NT2/D1 (cell line): ENCODE data around the gene HEMK1.

ENCODE experiments used
- DNase-seq: peaks from one replicate; pipeline ENCODE4 v3.0.0-alpha.2; 2011; ENCODE audit warnings: low read depth, low spot score
- H3K27me3 ChIP-seq: 2 replicates; pipeline ENCODE4 v1.6.0; 2011; ENCODE audit warnings: mild to moderate bottlenecking; ENCODE audit not compliant: insufficient read length, insufficient read depth
- H3K36me3 ChIP-seq: 2 replicates; pipeline ENCODE4 v1.6.1; 2011; ENCODE audit warnings: mild to moderate bottlenecking, low read length, mixed read lengths; ENCODE audit not compliant: insufficient read depth, insufficient read length
- H3K4me1 ChIP-seq: 2 replicates; pipeline ENCODE4 v1.5.1; 2011; ENCODE audit not compliant: insufficient read depth, insufficient read length
- H3K4me3 ChIP-seq: 2 replicates; pipeline ENCODE4 v1.5.1; 2011; ENCODE audit warnings: low read depth; ENCODE audit not compliant: insufficient read length
- H3K9ac ChIP-seq: 2 replicates; pipeline ENCODE4 v1.6.0; 2011; ENCODE audit warnings: low read depth; ENCODE audit not compliant: insufficient read length
- H3K9me3 ChIP-seq: 2 replicates; pipeline ENCODE4 v1.5.1; 2011; ENCODE audit warnings: mild to moderate bottlenecking, low read length; ENCODE audit not compliant: insufficient read depth
- SUZ12 ChIP-seq: IDR thresholded peaks from 2 replicates; pipeline ENCODE4 v1.6.1; 2011; ENCODE audit not compliant: insufficient read length, insufficient read depth; ENCODE audit errors: extremely low read depth
- YY1 ChIP-seq: IDR thresholded peaks from 2 replicates; pipeline ENCODE4 v1.6.1; 2011; ENCODE audit not compliant: insufficient read length, insufficient read depth
- ZNF274 ChIP-seq: IDR thresholded peaks from 2 replicates; pipeline ENCODE4 v1.6.1; 2011; ENCODE audit warnings: mild to moderate bottlenecking, low read depth, low read length

Gene HEMK1

DNA sequence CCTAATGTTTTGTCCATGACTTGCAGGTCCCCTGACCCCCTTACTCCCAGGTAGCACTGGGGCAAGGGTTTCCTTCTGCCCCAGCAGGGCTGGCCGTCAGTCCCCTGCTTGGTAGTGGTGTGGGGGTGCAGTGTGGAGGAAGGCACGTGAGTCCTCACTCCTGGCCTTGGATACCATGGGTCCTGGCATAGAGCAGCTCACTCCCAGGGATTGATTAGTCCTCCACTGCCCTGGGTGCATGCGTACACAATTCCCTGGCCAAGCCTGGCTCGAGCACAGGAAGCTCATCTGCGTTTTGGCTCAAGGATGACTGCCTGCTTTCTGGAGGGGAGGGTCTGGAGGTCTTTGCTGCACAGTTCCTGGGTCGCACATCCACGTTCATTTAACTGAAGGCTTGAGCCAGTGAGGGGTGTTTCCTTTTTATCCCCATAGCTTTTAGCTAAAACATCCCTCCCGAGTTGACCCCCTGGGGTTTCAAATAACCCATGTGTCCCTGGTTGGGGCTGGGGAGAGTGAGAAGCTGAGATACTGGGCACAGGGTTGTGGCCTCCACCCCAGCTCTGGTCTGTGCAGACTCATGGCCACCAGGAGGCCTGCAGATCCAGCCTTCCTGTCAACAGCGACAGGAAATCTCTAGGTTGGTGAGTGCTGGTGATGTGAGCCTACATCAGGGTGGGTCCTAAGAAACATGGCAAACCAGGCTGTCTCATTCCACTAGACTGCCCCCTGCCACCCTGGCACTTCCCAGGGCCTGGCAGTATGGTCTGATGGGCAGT lies 11.5 kb downstream of the HEMK1 start:
- Histone ChIP-seq H3K36me3 (peaks cover 96% of the 10 kb centered on the region), H3K4me1 (peaks cover 6% of the 10 kb centered on the region), H3K27me3 (no peaks in the 10 kb centered on the region), H3K9ac (no peak overlapping the region), H3K4me3 (no peak overlapping the region), H3K9me3 (no peaks in the 10 kb centered on the region)
- DNase-seq: no peak
- TF ChIP-seq SUZ12 (no peak), ZNF274 (no peak), YY1 (no peak)

DNA sequence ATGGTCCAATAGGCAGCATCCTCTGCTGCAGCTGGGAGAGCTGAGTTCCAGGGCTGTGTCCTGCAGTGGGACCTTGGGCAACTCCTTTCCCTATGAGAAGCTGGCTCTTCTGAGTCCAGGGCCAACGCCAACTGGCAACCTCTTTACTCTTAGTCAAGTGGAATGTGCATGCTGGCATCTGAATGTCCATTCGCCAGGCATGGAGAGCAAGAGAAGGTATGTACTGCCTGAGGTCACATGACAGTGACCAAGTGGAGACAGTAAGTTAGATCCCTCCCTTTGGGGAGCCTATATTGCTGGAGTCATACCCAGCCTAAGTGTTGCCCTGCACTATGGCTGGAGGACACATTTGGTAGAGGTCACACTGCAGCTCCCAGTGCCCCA lies 12.1 kb downstream of the HEMK1 start:
- DNase-seq: no peak
- Histone ChIP-seq H3K27me3 (no peaks in the 10 kb centered on the region), H3K36me3 (peaks cover 91% of the 10 kb centered on the region), H3K9me3 (no peaks in the 10 kb centered on the region), H3K4me3 (no peak overlapping the region), H3K9ac (no peak overlapping the region), H3K4me1 (peaks cover 6% of the 10 kb centered on the region)
- TF ChIP-seq YY1 (no peak), SUZ12 (no peak), ZNF274 (no peak)

DNA sequence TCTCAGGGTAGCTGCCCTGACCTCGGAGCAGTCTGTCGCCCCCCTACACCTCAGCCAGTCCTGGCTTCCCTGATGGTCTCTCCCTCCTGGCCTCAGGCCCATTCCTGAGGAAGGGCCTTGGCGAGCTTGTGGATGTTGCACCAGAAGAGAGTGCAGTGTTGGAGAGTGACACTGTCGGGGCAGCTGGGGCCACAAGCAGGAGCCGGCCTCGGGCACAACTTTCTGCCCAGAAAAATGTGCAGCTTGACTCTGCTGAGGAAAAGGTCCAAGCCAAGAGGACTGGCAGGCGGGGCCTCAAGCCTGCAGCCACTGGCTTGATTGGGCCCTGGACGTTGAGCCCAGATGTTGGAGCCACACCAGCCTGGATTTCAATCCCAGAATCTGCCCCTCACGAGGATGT lies 12.8 kb downstream of the HEMK1 start:
- Histone ChIP-seq H3K27me3 (no peaks in the 10 kb centered on the region), H3K4me3 (no peak overlapping the region), H3K4me1 (peaks cover 6% of the 10 kb centered on the region), H3K36me3 (peaks cover 85% of the 10 kb centered on the region), H3K9me3 (no peaks in the 10 kb centered on the region), H3K9ac (no peak overlapping the region)
- TF ChIP-seq SUZ12 (no peak), YY1 (no peak), ZNF274 (no peak)
- DNase-seq: no peak

DNA sequence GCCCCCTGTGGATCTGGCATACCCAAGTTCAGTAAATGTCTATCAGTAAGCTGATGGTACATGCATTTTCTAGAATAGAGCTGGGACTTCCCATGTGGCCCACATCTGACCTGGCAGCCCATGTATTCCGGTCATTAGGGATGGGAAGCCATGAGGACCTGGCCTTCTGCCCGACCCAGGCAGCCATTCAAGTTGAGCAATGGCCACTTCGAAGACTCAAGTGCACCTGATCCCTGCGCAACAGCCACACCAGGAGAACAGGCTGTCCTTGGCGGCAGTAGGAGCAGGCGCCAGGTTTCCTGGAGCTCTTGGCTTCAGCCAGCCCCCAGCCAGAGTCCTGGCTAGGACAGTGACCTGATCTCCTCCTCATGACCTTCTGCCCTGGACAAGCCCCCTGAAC lies 14.6 kb downstream of the HEMK1 start:
- H3K9ac ChIP-seq: no peak overlapping the region
- H3K4me3 ChIP-seq: no peak overlapping the region
- no peaks in the 10 kb centered on the region for H3K9me3 ChIP-seq
- no peaks in the 10 kb centered on the region for H3K27me3 ChIP-seq
- peaks cover 67% of the 10 kb centered on the region for H3K36me3 ChIP-seq
- DNase-seq: no peak
- TF ChIP-seq SUZ12: no peak
- no peak for TF ChIP-seq ZNF274
- TF ChIP-seq YY1: no peak
- H3K4me1 ChIP-seq: peaks cover 6% of the 10 kb centered on the region

DNA sequence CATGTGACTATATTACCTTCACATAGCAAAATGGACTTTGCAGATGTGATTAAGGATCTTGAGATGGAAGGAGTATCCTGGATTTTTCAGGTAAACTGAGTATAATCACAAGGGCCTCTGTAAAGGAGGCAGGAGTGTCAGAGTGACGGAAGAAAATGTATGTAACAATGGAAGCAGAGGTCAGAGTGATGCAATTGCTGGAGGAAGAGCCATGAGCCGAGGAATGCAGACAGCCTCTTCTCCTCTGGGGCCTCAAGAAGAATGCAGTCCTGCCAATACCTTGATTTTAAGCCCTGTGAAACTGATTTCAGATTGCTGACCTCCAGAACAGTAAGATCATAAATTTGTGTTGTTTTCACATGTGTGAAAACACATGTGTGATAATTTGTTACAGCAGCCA lies 15.1 kb downstream of the HEMK1 start:
- no peak for DNase-seq
- TF ChIP-seq YY1: no peak
- TF ChIP-seq SUZ12: no peak
- no peak for TF ChIP-seq ZNF274
- H3K4me1 ChIP-seq: peaks cover 6% of the 10 kb centered on the region
- H3K27me3 ChIP-seq: no peaks in the 10 kb centered on the region
- no peak overlapping the region for H3K4me3 ChIP-seq
- H3K9me3 ChIP-seq: no peaks in the 10 kb centered on the region
- peaks cover 62% of the 10 kb centered on the region for H3K36me3 ChIP-seq
- H3K9ac ChIP-seq: no peak overlapping the region

DNA sequence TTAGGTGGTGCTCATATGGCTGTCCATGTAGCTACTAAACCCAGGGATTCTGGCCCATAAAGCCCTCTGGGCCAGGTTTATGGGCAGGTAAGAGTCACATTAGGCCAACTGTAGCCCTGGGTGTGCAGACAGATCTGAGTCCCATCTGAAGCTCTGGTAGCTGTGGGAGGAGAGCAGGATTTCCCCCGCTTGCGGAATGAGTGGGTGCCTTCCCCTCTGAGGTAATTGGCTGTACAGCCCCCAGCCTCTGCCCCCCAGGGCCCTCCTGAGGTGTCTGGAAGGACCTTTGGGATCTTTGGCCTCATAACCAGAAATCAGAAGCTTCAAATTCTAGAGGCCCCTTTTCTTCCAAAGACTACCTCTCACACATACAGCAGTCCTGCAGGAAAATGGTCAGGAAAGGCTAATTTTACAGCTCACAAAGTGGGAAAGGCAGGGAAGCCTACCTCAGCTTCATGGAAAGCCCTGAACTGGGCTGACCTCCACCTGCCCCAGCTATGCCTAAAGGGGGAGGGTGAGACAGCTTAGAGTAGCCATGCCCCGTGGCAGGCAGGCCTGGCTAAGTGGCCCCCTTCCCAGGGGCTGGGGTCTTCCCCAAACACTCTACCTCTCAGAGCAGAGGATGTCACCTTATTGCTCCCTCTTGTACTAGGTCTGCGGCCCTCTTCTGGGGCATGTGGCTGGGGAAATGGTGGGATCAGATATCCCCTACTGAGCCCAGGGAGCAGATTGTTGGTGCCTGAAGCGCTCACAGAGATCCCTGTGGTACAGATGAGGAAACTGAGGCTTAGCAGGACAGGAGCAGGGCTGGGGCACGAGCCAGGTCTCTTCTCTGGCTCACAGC lies 16.8 kb downstream of the HEMK1 start:
- Histone ChIP-seq H3K9me3 (no peaks in the 10 kb centered on the region), H3K9ac (no peak overlapping the region), H3K4me1 (peaks cover 12% of the 10 kb centered on the region), H3K27me3 (no peaks in the 10 kb centered on the region), H3K36me3 (peaks cover 45% of the 10 kb centered on the region), H3K4me3 (no peak overlapping the region)
- DNase-seq: no peak
- TF ChIP-seq SUZ12 (no peak), YY1 (no peak), ZNF274 (no peak)

DNA sequence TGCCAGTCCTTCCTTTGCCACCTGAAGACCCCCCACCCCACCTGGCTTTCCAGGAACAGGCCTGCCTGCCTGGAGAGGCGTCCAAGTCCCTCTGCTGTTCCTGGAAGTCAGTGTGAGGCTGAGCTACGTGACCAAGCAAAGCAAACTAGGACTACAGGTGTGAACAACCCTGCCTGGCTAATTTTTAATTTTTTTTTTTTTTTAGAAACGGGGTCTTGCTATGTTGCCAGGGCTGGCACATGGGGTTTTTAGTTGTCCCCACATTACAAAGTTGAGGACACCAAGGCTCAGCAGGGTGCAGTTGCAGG lies 17.4 kb downstream of the HEMK1 start:
- H3K4me1 ChIP-seq: peaks cover 16% of the 10 kb centered on the region
- DNase-seq: no peak
- H3K9me3 ChIP-seq: no peaks in the 10 kb centered on the region
- H3K4me3 ChIP-seq: no peak overlapping the region
- TF ChIP-seq SUZ12 (no peak), ZNF274 (no peak), YY1 (no peak)
- H3K9ac ChIP-seq: no peak overlapping the region
- peaks cover 39% of the 10 kb centered on the region for H3K36me3 ChIP-seq
- H3K27me3 ChIP-seq: no peaks in the 10 kb centered on the region

DNA sequence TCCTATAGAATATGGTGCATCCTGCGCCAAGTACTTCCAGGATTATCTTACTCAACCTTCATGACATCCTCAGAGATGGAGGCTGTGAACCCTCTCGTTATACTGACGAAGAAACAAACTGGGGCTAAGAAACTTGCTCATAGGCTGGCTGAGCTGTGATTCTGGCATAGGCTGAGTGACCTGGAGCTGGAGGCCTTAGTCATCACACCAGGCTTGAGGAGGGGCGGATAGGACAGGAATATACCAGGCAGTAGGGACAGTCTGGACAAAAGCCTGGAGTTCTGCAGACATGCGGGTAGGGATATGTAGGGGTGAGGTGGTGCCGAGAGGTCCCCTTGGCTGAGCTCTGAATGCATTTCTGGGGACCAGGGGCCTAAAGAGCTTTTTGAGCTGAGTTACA lies 18.1 kb downstream of the HEMK1 start:
- no peak for DNase-seq
- H3K27me3 ChIP-seq: no peaks in the 10 kb centered on the region
- no peak overlapping the region for H3K9ac ChIP-seq
- TF ChIP-seq SUZ12 (no peak), YY1 (no peak), ZNF274 (no peak)
- peaks cover 16% of the 10 kb centered on the region for H3K4me1 ChIP-seq
- no peak overlapping the region for H3K4me3 ChIP-seq
- H3K36me3 ChIP-seq: peaks cover 32% of the 10 kb centered on the region
- no peaks in the 10 kb centered on the region for H3K9me3 ChIP-seq
